OCI-LY1 (cell line): Measurements from ENCODE around the gene CNTN5.

Experiments
- H2AFZ ChIP-seq: fragments of 200-600 bp; sonication (generic), shearing (Covaris generic); 2 replicates; pipeline ENCODE4 v1.6.0; 2014; ENCODE audit warnings: antibody characterized with exemption, mild to moderate bottlenecking, low read length
- H3F3A ChIP-seq: fragments of 200-600 bp; sonication (generic), shearing (Covaris generic); 2 replicates; pipeline ENCODE4 v1.6.0; 2014; ENCODE audit warnings: mild to moderate bottlenecking, antibody characterized with exemption, low read length, moderate library complexity; ENCODE audit not compliant: insufficient read depth
- H3K27ac ChIP-seq: fragments of 200-600 bp; sonication (generic); 2 replicates; pipeline ENCODE4 v1.5.1; 2014; ENCODE audit warnings: low read length, mixed run types, mild to moderate bottlenecking, low read depth; ENCODE audit not compliant: poor library complexity, severe bottlenecking
- H3K27me3 ChIP-seq: fragments of 200-600 bp; sonication (generic); 2 replicates; pipeline ENCODE4 v1.6.0; 2014; ENCODE audit warnings: antibody characterized with exemption, mild to moderate bottlenecking, low read length, moderate library complexity; ENCODE audit not compliant: insufficient read depth
- H3K36me3 ChIP-seq: fragments of 200-600 bp; sonication (generic); 2 replicates; pipeline ENCODE4 v1.6.1; 2014; ENCODE audit warnings: mild to moderate bottlenecking, antibody characterized with exemption, low read length, moderate library complexity, mixed read lengths; ENCODE audit not compliant: insufficient read depth
- H3K4me1 ChIP-seq: fragments of 200-600 bp; sonication (generic); 2 replicates; pipeline ENCODE4 v1.5.1; 2014; ENCODE audit warnings: mild to moderate bottlenecking, low read length, moderate library complexity; ENCODE audit not compliant: insufficient read depth, severe bottlenecking
- H3K4me2 ChIP-seq: fragments of 200-600 bp; sonication (generic), shearing (Covaris generic); 2 replicates; pipeline ENCODE4 v1.6.1; 2014; ENCODE audit warnings: low read length
- H3K4me3 ChIP-seq: fragments of 200-600 bp; sonication (generic); 2 replicates; pipeline ENCODE4 v1.5.1; 2014; ENCODE audit warnings: low read length, low read depth, mild to moderate bottlenecking, mixed read lengths; ENCODE audit not compliant: poor library complexity, severe bottlenecking
- H3K79me2 ChIP-seq: fragments of 200-600 bp; shearing (Covaris generic); 2 replicates; pipeline ENCODE4 v1.6.1; 2016; ENCODE audit warnings: mixed run types, low read length, mixed read lengths; ENCODE audit not compliant: insufficient read depth
- H3K9ac ChIP-seq: fragments of 200-600 bp; sonication (generic), shearing (Covaris generic); 2 replicates; pipeline ENCODE4 v1.6.1; 2014; ENCODE audit warnings: mild to moderate bottlenecking, low read length, mixed read lengths
- H3K9me2 ChIP-seq: fragments of 200-600 bp; sonication (generic), shearing (Covaris generic); 2 replicates; pipeline ENCODE4 v1.6.1; 2014; ENCODE audit warnings: low read depth, mild to moderate bottlenecking, low read length, mixed read lengths
- H3K9me3 ChIP-seq: fragments of 200-600 bp; shearing (Covaris generic); 2 replicates; pipeline ENCODE4 v1.6.1; 2014; ENCODE audit warnings: low read length, mixed read lengths
- H4K20me1 ChIP-seq: fragments of 200-600 bp; sonication (generic), shearing (Covaris generic); 2 replicates; pipeline ENCODE4 v1.6.0; 2016; ENCODE audit warnings: mild to moderate bottlenecking, low read length; ENCODE audit not compliant: insufficient read depth
- EZH2 ChIP-seq: fragments of 200-600 bp; sonication (generic), shearing (Covaris generic); IDR thresholded peaks from 2 replicates; pipeline ENCODE4 v1.8.0; 2017; ENCODE audit warnings: borderline replicate concordance, mixed run types, mild to moderate bottlenecking, antibody characterized with exemption, low read length, moderate library complexity, mixed read lengths
- TF ChIP-seq, protein P1 (sequence below): fragments of 200-600 bp; sonication (generic), shearing (Covaris generic); IDR thresholded peaks from 2 replicates; pipeline ENCODE4 v1.5.1; 2017; ENCODE audit warnings: mild to moderate bottlenecking, antibody characterized with exemption, low read length, moderate library complexity, mixed read lengths

CNTN5 gene

GRCh38 chr11:99884750-99885149 is 864.0 kb downstream of the CNTN5 start:
- H3K4me1 ChIP-seq, result no peaks in the 10 kb centered on the region
- no peak overlapping the region for H2AFZ ChIP-seq
- H3K27me3 ChIP-seq, result no peaks in the 10 kb centered on the region

DNA sequence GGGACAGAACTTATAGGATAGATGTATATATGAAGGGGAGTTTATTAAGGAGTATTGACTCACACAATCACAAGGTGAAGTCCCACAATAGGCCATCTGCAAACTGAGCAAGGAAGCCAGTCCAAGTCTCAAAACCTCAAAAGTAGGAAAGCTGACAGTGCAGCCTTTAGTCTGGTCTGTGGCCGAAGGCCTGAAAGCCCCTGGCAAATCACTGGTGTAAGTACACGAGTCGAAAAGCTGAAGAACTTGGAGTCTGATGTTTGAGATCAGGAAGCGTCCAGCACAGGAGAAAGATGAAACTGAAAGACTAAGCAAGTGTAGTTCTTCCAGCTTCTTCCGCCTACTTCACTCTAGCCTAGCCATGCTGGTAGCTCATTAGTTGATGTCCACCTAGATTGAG is 866.7 kb downstream of the CNTN5 start:
- Histone ChIP-seq H3K79me2 (no peaks in the 10 kb centered on the region), H3K27ac (no peak overlapping the region), H3K27me3 (no peaks in the 10 kb centered on the region), H3K4me2 (no peak overlapping the region), H3K4me1 (no peaks in the 10 kb centered on the region), H2AFZ (no peak overlapping the region), H3K4me3 (no peak overlapping the region), H3K9ac (no peak overlapping the region), H3K36me3 (no peaks in the 10 kb centered on the region), H3F3A (no peaks in the 10 kb centered on the region), H3K9me2 (no peaks in the 10 kb centered on the region), H3K9me3 (no peaks in the 10 kb centered on the region), H4K20me1 (no peaks in the 10 kb centered on the region)
- TF ChIP-seq EZH2, result no peak
- TF ChIP-seq, protein P1, sequence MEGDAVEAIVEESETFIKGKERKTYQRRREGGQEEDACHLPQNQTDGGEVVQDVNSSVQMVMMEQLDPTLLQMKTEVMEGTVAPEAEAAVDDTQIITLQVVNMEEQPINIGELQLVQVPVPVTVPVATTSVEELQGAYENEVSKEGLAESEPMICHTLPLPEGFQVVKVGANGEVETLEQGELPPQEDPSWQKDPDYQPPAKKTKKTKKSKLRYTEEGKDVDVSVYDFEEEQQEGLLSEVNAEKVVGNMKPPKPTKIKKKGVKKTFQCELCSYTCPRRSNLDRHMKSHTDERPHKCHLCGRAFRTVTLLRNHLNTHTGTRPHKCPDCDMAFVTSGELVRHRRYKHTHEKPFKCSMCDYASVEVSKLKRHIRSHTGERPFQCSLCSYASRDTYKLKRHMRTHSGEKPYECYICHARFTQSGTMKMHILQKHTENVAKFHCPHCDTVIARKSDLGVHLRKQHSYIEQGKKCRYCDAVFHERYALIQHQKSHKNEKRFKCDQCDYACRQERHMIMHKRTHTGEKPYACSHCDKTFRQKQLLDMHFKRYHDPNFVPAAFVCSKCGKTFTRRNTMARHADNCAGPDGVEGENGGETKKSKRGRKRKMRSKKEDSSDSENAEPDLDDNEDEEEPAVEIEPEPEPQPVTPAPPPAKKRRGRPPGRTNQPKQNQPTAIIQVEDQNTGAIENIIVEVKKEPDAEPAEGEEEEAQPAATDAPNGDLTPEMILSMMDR, result no peak

More at GRCh38 chr11:99884750-99885149, 864.0 kb downstream of the CNTN5 start:
- H3K36me3 ChIP-seq, result no peaks in the 10 kb centered on the region
- no peak overlapping the region for H3K4me3 ChIP-seq
- H3K27ac ChIP-seq, result no peak overlapping the region
- H3K79me2 ChIP-seq, result no peaks in the 10 kb centered on the region
- H3F3A ChIP-seq, result no peaks in the 10 kb centered on the region
- no peak overlapping the region for H3K9ac ChIP-seq
- no peaks in the 10 kb centered on the region for H3K9me3 ChIP-seq
- no peaks in the 10 kb centered on the region for H3K9me2 ChIP-seq
- TF ChIP-seq EZH2, result no peak
- TF ChIP-seq, protein P1, result no peak
- no peak overlapping the region for H3K4me2 ChIP-seq
- no peaks in the 10 kb centered on the region for H4K20me1 ChIP-seq

- Histone ChIP-seq H3K36me3 (no peaks in the 10 kb centered on the region), H4K20me1 (no peaks in the 10 kb centered on the region), H3K9me3 (no peaks in the 10 kb centered on the region), H3K4me3 (no peak overlapping the region), H3K9me2 (no peaks in the 10 kb centered on the region), H3K27me3 (no peaks in the 10 kb centered on the region), H3K9ac (no peak overlapping the region), H3K4me1 (no peaks in the 10 kb centered on the region), H2AFZ (no peak overlapping the region), H3K4me2 (no peak overlapping the region), H3K27ac (no peak overlapping the region), H3K79me2 (no peaks in the 10 kb centered on the region), H3F3A (no peaks in the 10 kb centered on the region)
- TF ChIP-seq, protein P1, result no peak
- no peak for TF ChIP-seq EZH2
These were observed 873.1 kb downstream of the CNTN5 start for GRCh38 chr11:99893811-99894210.
